Measurements from ENCODE around the gene PITHD1.

Gene PITHD1

DNA sequence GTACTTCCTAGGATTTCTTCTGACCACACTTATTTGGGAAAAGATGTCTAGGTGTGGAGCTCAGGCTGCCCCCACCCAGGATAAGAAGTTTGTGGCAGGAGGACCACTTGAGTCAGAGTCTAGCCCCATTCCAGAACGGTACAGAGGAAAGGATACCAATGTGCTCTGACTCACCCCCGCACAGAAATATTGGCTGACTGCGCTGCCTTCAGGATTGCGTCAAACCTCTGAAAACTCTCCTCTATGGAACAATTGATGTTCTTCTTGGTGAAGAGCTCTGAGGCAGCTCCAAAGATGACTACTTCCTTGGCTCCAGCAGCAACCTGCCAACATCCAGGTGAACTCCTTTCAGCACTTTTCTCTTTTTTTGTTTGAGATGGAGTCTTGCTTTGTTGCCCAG, 35.8 kb downstream of the PITHD1 start:
- no peak for DNase-seq (ENCODE audit: low read depth)
- no peak overlapping the region for H3K4me3 ChIP-seq (ENCODE audit: low read depth, low read length)
- TF ChIP-seq CTCF (IDR thresholded peaks at IDR 0.05; ENCODE audit: insufficient read depth, low read depth, low read length, missing control alignments), result no peak

- DNase-seq (ENCODE audit: low read depth), result no peak
- no peak overlapping the region for H3K4me3 ChIP-seq (ENCODE audit: low read depth, low read length)
- no peak for TF ChIP-seq CTCF (IDR thresholded peaks at IDR 0.05; ENCODE audit: insufficient read depth, low read depth, low read length, missing control alignments)
Observed at GRCh38 chr1:23816361-23816760, 38.1 kb downstream of the PITHD1 start.

DNA sequence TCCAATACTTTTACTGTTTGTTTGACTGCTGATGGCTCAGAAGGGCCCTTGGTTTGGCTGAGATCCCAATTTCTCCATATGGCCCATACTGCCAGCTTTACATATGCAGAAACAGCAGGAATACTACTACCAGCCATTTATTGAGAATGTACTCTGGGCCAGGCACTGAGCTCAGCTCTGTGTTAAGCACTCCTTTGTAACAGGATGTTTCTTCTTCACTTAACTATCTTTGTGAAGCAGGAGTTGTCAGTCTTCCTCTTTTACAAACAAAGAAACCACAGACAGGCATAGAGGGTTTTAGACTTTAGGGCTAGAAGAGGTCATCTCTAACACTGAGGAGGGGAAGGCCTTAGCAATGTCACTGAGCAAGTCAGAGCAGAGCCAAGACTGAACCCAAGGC, 38.7 kb downstream of the PITHD1 start:
- H3K4me3 ChIP-seq (ENCODE audit: low read depth, low read length), result no peak overlapping the region
- no peak for TF ChIP-seq CTCF (IDR thresholded peaks at IDR 0.05; ENCODE audit: insufficient read depth, low read depth, low read length, missing control alignments)
- DNase-seq (ENCODE audit: low read depth), result no peak

- TF ChIP-seq CTCF (IDR thresholded peaks at IDR 0.05; ENCODE audit: insufficient read depth, low read depth, low read length, missing control alignments), result no peak
Observed at GRCh38 chr1:23817633-23818032, 39.4 kb downstream of the PITHD1 start.

GRCh38 chr1:23823767-23824166, 45.5 kb downstream of the PITHD1 start:
- TF ChIP-seq CTCF (IDR thresholded peaks at IDR 0.05; ENCODE audit: insufficient read depth, low read depth, low read length, missing control alignments), result no peak
- peak overlapping the region; percentile 96; the same call in 1 of the 2 replicates for H3K4me3 ChIP-seq (ENCODE audit: low read depth, low read length)
- no peak for DNase-seq (ENCODE audit: low read depth)

More at GRCh38 chr1:23817633-23818032, 39.4 kb downstream of the PITHD1 start:
- DNase-seq (ENCODE audit: low read depth), result no peak
- H3K4me3 ChIP-seq (ENCODE audit: low read depth, low read length), result no peak overlapping the region

DNA sequence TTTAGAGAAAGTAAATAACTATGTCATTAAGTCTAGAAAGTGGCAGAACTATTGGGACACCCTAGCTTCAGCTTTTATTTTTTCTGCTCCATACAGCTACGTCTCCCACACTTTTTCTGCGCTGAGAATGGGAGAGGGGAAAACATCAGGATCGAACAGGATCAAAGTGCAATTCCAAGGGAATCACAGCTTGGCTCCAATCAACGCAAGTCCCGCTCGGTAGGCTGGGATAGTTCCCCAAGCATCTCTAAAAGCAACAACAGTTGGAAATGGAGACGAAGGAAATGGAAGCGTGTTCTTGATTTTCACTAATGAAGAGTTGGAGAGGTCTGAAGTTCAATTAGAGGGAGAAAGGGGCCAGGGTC, 46.5 kb downstream of the PITHD1 start:
- no peak for DNase-seq (ENCODE audit: low read depth)
- H3K4me3 ChIP-seq (ENCODE audit: low read depth, low read length), result peak overlapping the region; percentile 96

More for the DNA sequence above, 46.5 kb downstream of the PITHD1 start:
- TF ChIP-seq CTCF (IDR thresholded peaks at IDR 0.05; ENCODE audit: insufficient read depth, low read depth, low read length, missing control alignments), result no peak
